Mesothelial cell of epicardium (in vitro differentiated cells): ENCODE measurements around the gene SELENOF. TPM values are rescaled to one million over a fixed set of nuclear protein-coding genes. Genes with fewer than 3 reads are reported as not detected.

Source experiments
- DNase-seq, 2 experiments: peaks; one replicate each; pipeline ENCODE4 v3.0.0; 2021; ENCODE audit warnings: low spot score in 2 of 2; ENCODE audit not compliant: unreplicated experiment in 2 of 2
- H3K27ac Mint-ChIP-seq: 2 replicates; pipeline ENCODE4 v1.8.0; 2021; ENCODE audit warnings: mixed read lengths
- H3K27me3 Mint-ChIP-seq: 2 replicates; pipeline ENCODE4 v1.8.0; 2021; ENCODE audit warnings: low read depth, mixed read lengths
- H3K36me3 Mint-ChIP-seq: 2 replicates; pipeline ENCODE4 v1.8.0; 2021; ENCODE audit warnings: mixed read lengths
- H3K4me1 Mint-ChIP-seq: 2 replicates; pipeline ENCODE4 v1.8.0; 2021; ENCODE audit warnings: mixed read lengths
- H3K4me3 Mint-ChIP-seq: 2 replicates; pipeline ENCODE4 v1.8.0; 2021; ENCODE audit warnings: mild to moderate bottlenecking, moderate library complexity, mixed read lengths
- H3K9me3 Mint-ChIP-seq: 2 replicates; pipeline ENCODE4 v1.8.0; 2021; ENCODE audit warnings: mixed read lengths
- total RNA-seq: library from RNA; stranded (reverse); gene quantifications from 3 replicates; pipeline ENCODE4 v1.2.1, GENCODE V29; 2021
- TF ChIP-seq, protein P1 (sequence below): fragments of 200-600 bp; sonication (generic); IDR thresholded peaks from one replicate; pipeline ENCODE4 v1.5.0; 2021; ENCODE audit warnings: antibody characterized with exemption; ENCODE audit not compliant: unreplicated experiment

SELENOF gene
- total RNA-seq, 1 donor from 2014 or later = 150 TPM

GRCh38 chr1:86845514-86845913 is 68.4 kb downstream of the SELENOF start:
- no peaks in the 10 kb centered on the region for H3K4me1 Mint-ChIP-seq
- no peak overlapping the region for H3K27ac Mint-ChIP-seq
- H3K9me3 Mint-ChIP-seq = no peaks in the 10 kb centered on the region
- TF ChIP-seq, protein P1, sequence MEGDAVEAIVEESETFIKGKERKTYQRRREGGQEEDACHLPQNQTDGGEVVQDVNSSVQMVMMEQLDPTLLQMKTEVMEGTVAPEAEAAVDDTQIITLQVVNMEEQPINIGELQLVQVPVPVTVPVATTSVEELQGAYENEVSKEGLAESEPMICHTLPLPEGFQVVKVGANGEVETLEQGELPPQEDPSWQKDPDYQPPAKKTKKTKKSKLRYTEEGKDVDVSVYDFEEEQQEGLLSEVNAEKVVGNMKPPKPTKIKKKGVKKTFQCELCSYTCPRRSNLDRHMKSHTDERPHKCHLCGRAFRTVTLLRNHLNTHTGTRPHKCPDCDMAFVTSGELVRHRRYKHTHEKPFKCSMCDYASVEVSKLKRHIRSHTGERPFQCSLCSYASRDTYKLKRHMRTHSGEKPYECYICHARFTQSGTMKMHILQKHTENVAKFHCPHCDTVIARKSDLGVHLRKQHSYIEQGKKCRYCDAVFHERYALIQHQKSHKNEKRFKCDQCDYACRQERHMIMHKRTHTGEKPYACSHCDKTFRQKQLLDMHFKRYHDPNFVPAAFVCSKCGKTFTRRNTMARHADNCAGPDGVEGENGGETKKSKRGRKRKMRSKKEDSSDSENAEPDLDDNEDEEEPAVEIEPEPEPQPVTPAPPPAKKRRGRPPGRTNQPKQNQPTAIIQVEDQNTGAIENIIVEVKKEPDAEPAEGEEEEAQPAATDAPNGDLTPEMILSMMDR = no peak
- no peak overlapping the region for H3K4me3 Mint-ChIP-seq
- DNase-seq = no peak
- H3K36me3 Mint-ChIP-seq = no peaks in the 10 kb centered on the region
- H3K27me3 Mint-ChIP-seq = no peaks in the 10 kb centered on the region

DNA sequence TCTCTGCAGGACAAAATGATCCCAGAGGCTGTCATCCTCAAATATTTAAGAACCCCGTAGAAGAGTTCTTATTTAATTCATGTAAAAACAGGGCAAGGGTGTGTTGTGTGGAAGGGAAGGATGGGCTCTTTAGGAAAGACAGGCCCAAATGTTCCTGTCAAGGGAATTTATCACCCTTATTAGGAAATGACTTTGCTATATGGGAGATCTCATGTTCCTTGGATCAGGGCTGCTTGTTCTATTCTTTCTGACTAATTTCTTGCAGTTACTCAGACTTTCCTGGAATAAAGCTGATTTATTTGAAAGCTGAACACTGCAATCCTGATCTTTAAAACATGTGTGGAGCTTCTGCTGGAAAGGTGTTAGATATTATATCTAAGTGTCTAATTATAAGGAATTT is 72.8 kb downstream of the SELENOF start:
- H3K36me3 Mint-ChIP-seq = no peaks in the 10 kb centered on the region
- H3K27ac Mint-ChIP-seq = no peak overlapping the region
- DNase-seq = no peak
- H3K4me3 Mint-ChIP-seq = no peak overlapping the region
- H3K4me1 Mint-ChIP-seq = no peaks in the 10 kb centered on the region
- H3K9me3 Mint-ChIP-seq = no peaks in the 10 kb centered on the region
- TF ChIP-seq, protein P1 = no peak
- no peaks in the 10 kb centered on the region for H3K27me3 Mint-ChIP-seq

- DNase-seq = peak; percentile 35 to 58
- no peaks in the 10 kb centered on the region for H3K4me1 Mint-ChIP-seq
- TF ChIP-seq, protein P1 = no peak
- no peaks in the 10 kb centered on the region for H3K36me3 Mint-ChIP-seq
- no peak overlapping the region for H3K27ac Mint-ChIP-seq
- peaks cover 7% of the 10 kb centered on the region for H3K27me3 Mint-ChIP-seq
- no peak overlapping the region for H3K4me3 Mint-ChIP-seq
- no peaks in the 10 kb centered on the region for H3K9me3 Mint-ChIP-seq
These were observed 80.3 kb downstream of the SELENOF start for GRCh38 chr1:86833461-86834215.

GRCh38 chr1:86832433-86832832 is 81.5 kb downstream of the SELENOF start:
- TF ChIP-seq, protein P1 = no peak
- H3K4me1 Mint-ChIP-seq = no peaks in the 10 kb centered on the region
- no peak for DNase-seq
- H3K27me3 Mint-ChIP-seq = peaks cover 7% of the 10 kb centered on the region
- H3K4me3 Mint-ChIP-seq = no peak overlapping the region
- H3K9me3 Mint-ChIP-seq = no peaks in the 10 kb centered on the region
- H3K36me3 Mint-ChIP-seq = no peaks in the 10 kb centered on the region
- H3K27ac Mint-ChIP-seq = no peak overlapping the region

DNA sequence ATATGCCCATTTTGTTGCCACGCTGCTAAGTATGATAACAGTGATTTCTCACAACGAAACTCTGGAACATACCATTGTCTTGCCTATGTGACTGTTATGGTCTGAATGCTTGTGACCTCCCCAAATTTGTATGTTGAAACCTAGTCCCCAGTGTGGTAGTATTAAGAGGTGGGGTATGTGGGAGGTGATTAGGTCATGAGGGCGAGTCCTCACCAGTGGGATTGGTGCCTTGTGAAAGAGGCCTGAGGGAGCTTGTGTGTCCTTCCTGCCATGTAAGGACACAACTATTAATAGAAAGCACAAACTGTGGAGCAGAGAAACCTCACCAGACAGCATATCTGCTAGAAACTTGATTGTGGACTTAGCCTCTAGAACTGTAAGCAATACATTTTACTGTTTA is 84.6 kb downstream of the SELENOF start:
- Mint-ChIP-seq H3K36me3 (no peaks in the 10 kb centered on the region), H3K4me3 (no peak overlapping the region), H3K4me1 (peaks cover 10% of the 10 kb centered on the region), H3K27me3 (peaks cover 7% of the 10 kb centered on the region), H3K27ac (no peak overlapping the region), H3K9me3 (no peaks in the 10 kb centered on the region)
- TF ChIP-seq, protein P1 = no peak
- no peak for DNase-seq
